Activated T-cell treated with anti-CD3 and anti-CD28 coated beads, Interleukin-2, amount 50 U/mL, for 1 hour (primary cell): ENCODE data around the gene CT45A5.
A peak's percentile ranks its signal among the peaks of the same experiment; 100 is the strongest.
"Not testable (repeated sequence)": the region's sequence is repeated elsewhere in the genome, so short reads cannot be mapped to it uniquely, and the experiment has no call there.

Source experiments
- DNase-seq: peaks from one replicate; pipeline ENCODE4 v3.0.0-alpha.2; 2020

Gene CT45A5

GRCh38 chrX:135785403-135785802, at the start of gene CT45A5:
CT45A5 (minus strand) TSS chrX:135785503; CDS start chrX:135781729, 3,774 bp downstream.
- not testable (repeated sequence) for DNase-seq

- not testable (repeated sequence) for DNase-seq
Measured at GRCh38 chrX:135819912-135820311, 34.6 kb upstream of the CT45A5 start, which contains the start of gene CT45A2. CT45A2 (minus strand) TSS chrX:135820012; CDS start chrX:135816265, 3,747 bp downstream.

- DNase-seq: not testable (repeated sequence)
Measured at GRCh38 chrX:135802687-135803086, 17.4 kb upstream of the CT45A5 start, which contains the start of gene CT45A6. CT45A6 (minus strand) TSS chrX:135802787; CDS start chrX:135798993, 3,794 bp downstream.

GRCh38 chrX:135768091-135768490, 17.2 kb downstream of the CT45A5 start, which contains the start of gene CT45A3:
CT45A3 (minus strand) TSS chrX:135768191; CDS start chrX:135764444, 3,747 bp downstream.
- not testable (repeated sequence) for DNase-seq

- not testable (repeated sequence) for DNase-seq
Measured at GRCh38 chrX:135744739-135745138, 40.6 kb downstream of the CT45A5 start.

GRCh38 chrX:135741192-135741715, 44.0 kb downstream of the CT45A5 start:
- DNase-seq: no peak

GRCh38 chrX:135740681-135741149, 44.6 kb downstream of the CT45A5 start:
- peak; percentile 38 for DNase-seq

GRCh38 chrX:135737366-135738071, 47.8 kb downstream of the CT45A5 start:
- no peak for DNase-seq

GRCh38 chrX:135734666-135735065, 50.6 kb downstream of the CT45A5 start:
- DNase-seq: not testable (repeated sequence)
